ENCODE data around the gene CCDC87. TPM values are rescaled to one million over a fixed set of nuclear protein-coding genes. Genes with fewer than 3 reads are reported as not detected.

The CCDC87 gene
- total RNA-seq, 1 experiment from 2014 or later = 1.1 TPM

DNA sequence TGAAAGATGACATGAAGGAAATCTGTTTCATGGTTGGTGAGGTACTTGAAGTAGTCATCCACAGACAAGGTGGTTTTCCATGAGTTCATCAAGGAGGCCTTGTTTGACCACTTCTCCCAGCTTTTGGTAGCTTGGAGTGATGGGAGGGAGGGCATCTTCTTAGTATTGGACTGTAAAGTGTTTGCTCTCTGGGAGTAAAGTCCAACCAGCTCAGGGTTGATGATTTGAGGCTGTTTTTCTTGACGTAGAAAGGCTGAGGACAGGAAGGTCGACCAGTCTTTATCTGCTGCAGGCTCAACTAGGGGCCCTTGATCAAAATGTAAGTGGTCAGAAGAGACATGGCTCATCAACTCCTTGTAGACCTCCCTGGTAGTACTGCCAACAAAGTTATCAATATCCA lies 1.7 kb downstream of the CCDC87 start:
- Mint-ChIP-seq H3K27me3 (ENCODE audit: low read depth) (peaks cover 29% of the 10 kb centered on the region), H3K36me3 (ENCODE audit: insufficient read depth in 1 of 3, low read depth in 3 of 3) (peaks cover 2 to 24% (median 20%) of the 10 kb centered on the region in 3 experiments; a peak in 5 of 7 replicates), H3K4me3 (no peak overlapping the region), H3K27ac (no peak overlapping the region), H3K4me1 (peaks cover 15 to 17% of the 10 kb centered on the region in 2 experiments), H3K9me3 (peaks cover 25 to 40% of the 10 kb centered on the region in 2 experiments)
- H3K9me3 ChIP-seq (ENCODE audit: control insufficient read depth, low read depth, low read length) = no peaks in the 10 kb centered on the region
- no peak overlapping the region for H3K14ac ChIP-seq (ENCODE audit: insufficient read depth, low read length)
- H3K56ac ChIP-seq (ENCODE audit: insufficient read length, low read depth, low read length) = no peak overlapping the region
- H4K20me1 ChIP-seq (ENCODE audit: control insufficient read depth, insufficient read depth, insufficient read length) = no peaks in the 10 kb centered on the region
- no peak overlapping the region for H2AFZ ChIP-seq (ENCODE audit: low read length)
- H3K79me1 ChIP-seq (ENCODE audit: insufficient read depth, low read depth, low read length, poor library complexity, severe bottlenecking) = peaks cover 3% of the 10 kb centered on the region
- no CpG with 5 or more reads among the region's 2 CpGs for WGBS (ENCODE audit: extremely low coverage, insufficient read length, low lambda C conversion rate)
- TF ChIP-seq, protein P1, sequence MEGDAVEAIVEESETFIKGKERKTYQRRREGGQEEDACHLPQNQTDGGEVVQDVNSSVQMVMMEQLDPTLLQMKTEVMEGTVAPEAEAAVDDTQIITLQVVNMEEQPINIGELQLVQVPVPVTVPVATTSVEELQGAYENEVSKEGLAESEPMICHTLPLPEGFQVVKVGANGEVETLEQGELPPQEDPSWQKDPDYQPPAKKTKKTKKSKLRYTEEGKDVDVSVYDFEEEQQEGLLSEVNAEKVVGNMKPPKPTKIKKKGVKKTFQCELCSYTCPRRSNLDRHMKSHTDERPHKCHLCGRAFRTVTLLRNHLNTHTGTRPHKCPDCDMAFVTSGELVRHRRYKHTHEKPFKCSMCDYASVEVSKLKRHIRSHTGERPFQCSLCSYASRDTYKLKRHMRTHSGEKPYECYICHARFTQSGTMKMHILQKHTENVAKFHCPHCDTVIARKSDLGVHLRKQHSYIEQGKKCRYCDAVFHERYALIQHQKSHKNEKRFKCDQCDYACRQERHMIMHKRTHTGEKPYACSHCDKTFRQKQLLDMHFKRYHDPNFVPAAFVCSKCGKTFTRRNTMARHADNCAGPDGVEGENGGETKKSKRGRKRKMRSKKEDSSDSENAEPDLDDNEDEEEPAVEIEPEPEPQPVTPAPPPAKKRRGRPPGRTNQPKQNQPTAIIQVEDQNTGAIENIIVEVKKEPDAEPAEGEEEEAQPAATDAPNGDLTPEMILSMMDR (conservative IDR thresholded peaks at IDR 0.05) = no peak
- no peak for DNase-seq
- H3K23me2 ChIP-seq (ENCODE audit: insufficient read length, low read depth, low read length, poor library complexity, severe bottlenecking) = peaks cover 10% of the 10 kb centered on the region
- H3K79me2 ChIP-seq (ENCODE audit: insufficient read depth, low read length) = no peaks in the 10 kb centered on the region
- H2AK5ac ChIP-seq (ENCODE audit: insufficient read length, low read length) = no peak overlapping the region
- H2BK5ac ChIP-seq (ENCODE audit: insufficient read length, low read length) = no peak overlapping the region
- H2BK15ac ChIP-seq (ENCODE audit: low read depth, low read length) = no peak overlapping the region
- H2BK120ac ChIP-seq (ENCODE audit: low read depth, low read length, poor library complexity, severe bottlenecking) = no peak overlapping the region
- no peaks in the 10 kb centered on the region for H3K27me3 ChIP-seq (ENCODE audit: insufficient read depth, low read length)
- no peak overlapping the region for H4K5ac ChIP-seq (ENCODE audit: insufficient read length, low read depth, low read length)
- H3K9ac ChIP-seq (ENCODE audit: extremely low read depth, insufficient read length, low read length) = no peak overlapping the region
- H4K8ac ChIP-seq (replicated peaks; ENCODE audit: insufficient read length, low read depth, low read length) = no peak overlapping the region
- no peak overlapping the region for H4K91ac ChIP-seq (ENCODE audit: insufficient read length, low read depth, low read length)
- H3K4ac ChIP-seq (ENCODE audit: low read depth, low read length) = no peak overlapping the region
- H3T11ph ChIP-seq (ENCODE audit: low read length) = no peak overlapping the region
- no peak overlapping the region for H3K18ac ChIP-seq (ENCODE audit: insufficient read length, low read depth, low read length)
- H3K4me2 ChIP-seq (ENCODE audit: insufficient read depth, insufficient read length, low read length) = no peak overlapping the region
- no peak overlapping the region for H3K27ac ChIP-seq (ENCODE audit: insufficient read length, low read depth, low read length)
- no peaks in the 10 kb centered on the region; the same call in 1 of the 2 replicates for H3K4me1 ChIP-seq (ENCODE audit: insufficient read depth, low read length)
- H2BK20ac ChIP-seq (ENCODE audit: low read depth, low read length, poor library complexity, severe bottlenecking) = no peak overlapping the region
- no peak overlapping the region for H3K23ac ChIP-seq (ENCODE audit: insufficient read length, low read depth, low read length)
- no peak overlapping the region for H2BK12ac ChIP-seq (ENCODE audit: insufficient read length, low read depth, low read length)

Measured in H9 (cell line).